HFF-Myc (cell line): ENCODE measurements around the gene OVOL1.

Source experiments
- DNase-seq: peaks from one replicate; pipeline ENCODE4 v3.0.0-alpha.2; 2011; ENCODE audit warnings: low read depth; ENCODE audit errors: extremely low read depth
- H3K4me3 ChIP-seq: replicated peaks from 2 replicates; pipeline ENCODE4 v1.5.1; 2011; ENCODE audit warnings: low read depth, mild to moderate bottlenecking, control low read depth, low read length
- CTCF ChIP-seq: IDR thresholded peaks from 2 replicates; pipeline ENCODE4 v1.5.1; 2012; ENCODE audit warnings: mild to moderate bottlenecking, low read depth, low read length, control low read depth; ENCODE audit errors: missing control alignments

Gene OVOL1

GRCh38 chr11:65808744-65809341, 22.0 kb downstream of the OVOL1 start:
- no peak overlapping the region for H3K4me3 ChIP-seq
- TF ChIP-seq CTCF, result no peak
- DNase-seq, result no peak

GRCh38 chr11:65809496-65809895, 22.6 kb downstream of the OVOL1 start:
- TF ChIP-seq CTCF, result no peak
- DNase-seq, result no peak
- no peak overlapping the region for H3K4me3 ChIP-seq

GRCh38 chr11:65810046-65810868, 23.4 kb downstream of the OVOL1 start:
- no peak for DNase-seq
- TF ChIP-seq CTCF, result no peak

GRCh38 chr11:65811764-65812475, 25.1 kb downstream of the OVOL1 start:
- DNase-seq, result no peak
- H3K4me3 ChIP-seq, result no peak overlapping the region
- no peak for TF ChIP-seq CTCF

More at GRCh38 chr11:65810046-65810868, 23.4 kb downstream of the OVOL1 start:
- H3K4me3 ChIP-seq, result no peak overlapping the region

GRCh38 chr11:65814131-65814985, 27.5 kb downstream of the OVOL1 start:
- TF ChIP-seq CTCF, result no peak
- H3K4me3 ChIP-seq, result no peak overlapping the region
- DNase-seq, result no peak

- no peak overlapping the region for H3K4me3 ChIP-seq
- DNase-seq, result no peak
- no peak for TF ChIP-seq CTCF
These were observed 28.2 kb downstream of the OVOL1 start for GRCh38 chr11:65814986-65815565.
